Thymus (tissue), 11 donors: ENCODE measurements around the gene LIN7A. TPM values are rescaled to one million over a fixed set of nuclear protein-coding genes. Genes with fewer than 3 reads are reported as not detected.
"Not testable (repeated sequence)": the region's sequence is repeated elsewhere in the genome, so short reads cannot be mapped to it uniquely, and the experiment has no call there.

Source experiments
- DNase-seq, 9 donors: peaks; one replicate each; pipeline ENCODE4 v3.0.0-alpha.2; 2013; ENCODE audit warnings: low spot score in 9 of 9, low read depth in 6 of 9, missing footprints in 1 of 9
- H3K27ac ChIP-seq, 2 donors: one replicate each; pipeline ENCODE4 v1.5.1; 2013; ENCODE audit warnings: control low read depth in 1 of 2, low read depth in 1 of 2, low read length in 1 of 2, mild to moderate bottlenecking in 1 of 2, moderate library complexity in 1 of 2
- H3K27me3 ChIP-seq, 2 donors: one replicate each; pipeline ENCODE4 v1.5.1; 2013; ENCODE audit warnings: low read length in 1 of 2; ENCODE audit not compliant: control insufficient read depth in 2 of 2, insufficient read depth in 1 of 2
- H3K36me3 ChIP-seq, 2 donors: one replicate each; pipeline ENCODE4 v1.5.1; 2013; ENCODE audit warnings: low read length in 1 of 2, mild to moderate bottlenecking in 1 of 2, moderate library complexity in 1 of 2; ENCODE audit not compliant: control insufficient read depth in 2 of 2, insufficient read depth in 2 of 2
- H3K4me1 ChIP-seq, 2 donors: one replicate each; pipeline ENCODE4 v1.5.1; 2013; ENCODE audit warnings: low read length in 2 of 2; ENCODE audit not compliant: control insufficient read depth in 2 of 2, insufficient read depth in 2 of 2
- H3K4me3 ChIP-seq, 2 donors: one replicate each; pipeline ENCODE4 v1.5.1; 2013; ENCODE audit warnings: low read length in 2 of 2, control low read depth in 1 of 2, mild to moderate bottlenecking in 1 of 2
- H3K9me3 ChIP-seq, 2 donors: one replicate each; pipeline ENCODE4 v1.5.1; 2013; ENCODE audit warnings: low read length in 1 of 2, mild to moderate bottlenecking in 1 of 2; ENCODE audit not compliant: control insufficient read depth in 2 of 2, insufficient read depth in 1 of 2
- WGBS: extraction: QIAGEN DNeasy Blood & Tissue Kit; methylation state at CpG from one replicate; pipeline ENCODE4 v1.1.7; 2013; 5-methylcytosine and 5-hydroxymethylcytosine counted together
- polyA plus RNA-seq: library from polyadenylated mRNA; stranded (reverse); fragments of 200-250 nt; gene quantifications from one replicate; pipeline ENCODE4 v1.2.3, GENCODE V29; 2013
- total RNA-seq: library from RNA; stranded (reverse); fragments of 120-200 nt; gene quantifications from one replicate; pipeline ENCODE4 v1.2.4, GENCODE V29; 2013
- donor health status: healthy.

LIN7A gene
- total and polyA plus RNA-seq, 2 donors, result 0.57 to 0.76 TPM

- H3K27me3 ChIP-seq, result no peaks in the 10 kb centered on the region
- H3K9me3 ChIP-seq, result no peaks in the 10 kb centered on the region
- no peak overlapping the region for H3K27ac ChIP-seq
- 50% methylated on average over 1 of the region's 1 CpG for WGBS
- no peaks in the 10 kb centered on the region for H3K4me1 ChIP-seq
- no peak overlapping the region for H3K4me3 ChIP-seq
- DNase-seq, result no peak
- H3K36me3 ChIP-seq, result no peaks in the 10 kb centered on the region
Measured at GRCh38 chr12:80901661-80902060, 36.1 kb downstream of the LIN7A start.

- no peaks in the 10 kb centered on the region for H3K36me3 ChIP-seq
- DNase-seq, result no peak
- no peaks in the 10 kb centered on the region for H3K4me1 ChIP-seq
- no peaks in the 10 kb centered on the region for H3K27me3 ChIP-seq
- H3K27ac ChIP-seq, result no peak overlapping the region
- H3K9me3 ChIP-seq, result no peaks in the 10 kb centered on the region
- 95% methylated on average over 3 of the region's 3 CpGs for WGBS
- no peak overlapping the region for H3K4me3 ChIP-seq
Measured at GRCh38 chr12:80895240-80895639, 42.5 kb downstream of the LIN7A start.

GRCh38 chr12:80894179-80894578 lies 43.6 kb downstream of the LIN7A start:
- no peak overlapping the region for H3K4me3 ChIP-seq
- H3K27ac ChIP-seq, result no peak overlapping the region
- no peak for DNase-seq
- no peaks in the 10 kb centered on the region for H3K36me3 ChIP-seq
- H3K27me3 ChIP-seq, result no peaks in the 10 kb centered on the region
- H3K9me3 ChIP-seq, result no peaks in the 10 kb centered on the region
- H3K4me1 ChIP-seq, result no peaks in the 10 kb centered on the region
- WGBS, result 93% methylated on average over 3 of the region's 3 CpGs

- Histone ChIP-seq H3K4me1 (no peaks in the 10 kb centered on the region), H3K27me3 (no peaks in the 10 kb centered on the region), H3K36me3 (no peaks in the 10 kb centered on the region), H3K27ac (no peak overlapping the region), H3K9me3 (no peaks in the 10 kb centered on the region), H3K4me3 (no peak overlapping the region)
- no peak for DNase-seq
- WGBS, result 57% methylated on average over 7 of the region's 7 CpGs
Measured at GRCh38 chr12:80892597-80893445, 44.9 kb downstream of the LIN7A start.

- WGBS, result 99% methylated on average over 1 of the region's 1 CpG
- no peak overlapping the region for H3K27ac ChIP-seq
- no peak overlapping the region for H3K4me3 ChIP-seq
Measured at GRCh38 chr12:80884651-80885050, 53.1 kb downstream of the LIN7A start.

GRCh38 chr12:80881106-80881505 lies 56.6 kb downstream of the LIN7A start:
- no peaks in the 10 kb centered on the region for H3K9me3 ChIP-seq

More at GRCh38 chr12:80884651-80885050, 53.1 kb downstream of the LIN7A start:
- Histone ChIP-seq H3K9me3 (no peaks in the 10 kb centered on the region), H3K27me3 (no peaks in the 10 kb centered on the region), H3K4me1 (no peaks in the 10 kb centered on the region), H3K36me3 (no peaks in the 10 kb centered on the region)
- DNase-seq, result no peak

GRCh38 chr12:80878452-80878851 lies 59.3 kb downstream of the LIN7A start:
- H3K9me3 ChIP-seq, H3K4me3 ChIP-seq, H3K4me1 ChIP-seq, H3K36me3 ChIP-seq, DNase-seq, H3K27me3 ChIP-seq, H3K27ac ChIP-seq: not testable (repeated sequence)
- WGBS, result 93% methylated on average over 8 of the region's 8 CpGs

More at GRCh38 chr12:80881106-80881505, 56.6 kb downstream of the LIN7A start:
- H3K36me3 ChIP-seq, result no peaks in the 10 kb centered on the region
- no peak overlapping the region for H3K27ac ChIP-seq
- no peak overlapping the region for H3K4me3 ChIP-seq
- no peaks in the 10 kb centered on the region for H3K4me1 ChIP-seq
- no peak for DNase-seq
- no peaks in the 10 kb centered on the region for H3K27me3 ChIP-seq

GRCh38 chr12:80877721-80878265 lies 59.9 kb downstream of the LIN7A start:
- DNase-seq, result no peak

GRCh38 chr12:80872053-80872452 lies 65.7 kb downstream of the LIN7A start:
- Histone ChIP-seq H3K4me3 (no peak overlapping the region), H3K27ac (no peak overlapping the region), H3K36me3 (no peaks in the 10 kb centered on the region), H3K4me1 (no peaks in the 10 kb centered on the region), H3K9me3 (no peaks in the 10 kb centered on the region), H3K27me3 (no peaks in the 10 kb centered on the region)
- no peak for DNase-seq

More at GRCh38 chr12:80877721-80878265, 59.9 kb downstream of the LIN7A start:
- no peaks in the 10 kb centered on the region for H3K9me3 ChIP-seq
- H3K36me3 ChIP-seq, result no peaks in the 10 kb centered on the region
- 75% methylated on average over 2 of the region's 2 CpGs for WGBS
- no peak overlapping the region for H3K4me3 ChIP-seq
- no peaks in the 10 kb centered on the region for H3K4me1 ChIP-seq
- no peak overlapping the region for H3K27ac ChIP-seq
- H3K27me3 ChIP-seq, result no peaks in the 10 kb centered on the region
